MM.1S (cell line): ENCODE data around the gene COX4I1.

ENCODE experiments used
- DNase-seq: peaks from one replicate; pipeline ENCODE4 v3.0.0-alpha.2; 2015
- H2AFZ ChIP-seq: fragments of 300-600 bp; sonication (generic); 2 replicates; pipeline ENCODE4 v1.6.0; 2016; ENCODE audit warnings: antibody characterized with exemption, low read length
- H3F3A ChIP-seq: fragments of 300-600 bp; sonication (generic); 2 replicates; pipeline ENCODE4 v1.6.1; 2016; ENCODE audit warnings: mild to moderate bottlenecking, antibody characterized with exemption, low read length, moderate library complexity, mixed read lengths; ENCODE audit not compliant: insufficient read depth
- H3K27ac ChIP-seq: fragments of 300-600 bp; sonication (generic); 2 replicates; pipeline ENCODE4 v1.5.1; 2016; ENCODE audit warnings: mild to moderate bottlenecking, low read length
- H3K27me3 ChIP-seq: fragments of 300-600 bp; sonication (generic); replicated peaks from 2 replicates; pipeline ENCODE4 v1.6.0; 2016; ENCODE audit warnings: low read length; ENCODE audit not compliant: insufficient read depth
- H3K36me3 ChIP-seq: fragments of 300-600 bp; sonication (generic); replicated peaks from 2 replicates; pipeline ENCODE4 v1.6.1; 2016; ENCODE audit warnings: mild to moderate bottlenecking, low read length, mixed read lengths; ENCODE audit not compliant: insufficient read depth
- H3K4me1 ChIP-seq: fragments of 300-600 bp; sonication (generic); 2 replicates; pipeline ENCODE4 v1.6.1; 2016; ENCODE audit warnings: low read length, mixed read lengths
- H3K4me2 ChIP-seq: fragments of 300-600 bp; sonication (generic); 2 replicates; pipeline ENCODE4 v1.6.0; 2016; ENCODE audit warnings: low read depth, low read length
- H3K4me3 ChIP-seq: fragments of 300-600 bp; sonication (generic); 2 replicates; pipeline ENCODE4 v1.5.1; 2016; ENCODE audit warnings: low read length, mixed read lengths
- H3K79me2 ChIP-seq: fragments of 300-600 bp; sonication (generic); 2 replicates; pipeline ENCODE4 v1.6.1; 2016; ENCODE audit warnings: mixed run types, low read length, mixed read lengths
- H3K9ac ChIP-seq: fragments of 300-600 bp; sonication (generic); 2 replicates; pipeline ENCODE4 v1.6.1; 2016; ENCODE audit warnings: low read length, mixed read lengths
- H3K9me2 ChIP-seq: fragments of 300-600 bp; sonication (generic); replicated peaks from 2 replicates; pipeline ENCODE4 v1.6.1; 2016; ENCODE audit warnings: mild to moderate bottlenecking, low read length, mixed read lengths; ENCODE audit not compliant: insufficient read depth
- H3K9me3 ChIP-seq: fragments of 300-600 bp; sonication (generic); replicated peaks from 2 replicates; pipeline ENCODE4 v1.6.1; 2016; ENCODE audit warnings: mild to moderate bottlenecking, low read length, mixed read lengths; ENCODE audit not compliant: insufficient read depth
- H4K20me1 ChIP-seq: fragments of 300-600 bp; sonication (generic); 2 replicates; pipeline ENCODE4 v1.6.1; 2016; ENCODE audit warnings: mild to moderate bottlenecking, low read length, moderate library complexity, mixed read lengths; ENCODE audit not compliant: insufficient read depth
- CTCF ChIP-seq: fragments of 300-600 bp; sonication (generic); IDR thresholded peaks from 2 replicates; pipeline ENCODE4 v1.5.1; 2016; ENCODE audit warnings: antibody characterized with exemption, low read length, mixed read lengths
- EZH2 ChIP-seq: fragments of 300-600 bp; sonication (generic); optimal IDR thresholded peaks from 2 replicates; pipeline ENCODE3; 2017; ENCODE audit warnings: low read depth, mild to moderate bottlenecking, antibody characterized with exemption, low read length, mixed read lengths
- EZH2phosphoT487 ChIP-seq: fragments of 300-600 bp; sonication (generic); IDR thresholded peaks from 2 replicates; pipeline ENCODE4 v1.6.1; 2018; ENCODE audit warnings: antibody characterized with exemption, low read length

COX4I1 gene

GRCh38 chr16:85851034-85851785, 51.7 kb downstream of the COX4I1 start:
- Histone ChIP-seq H3K9me3 (no peaks in the 10 kb centered on the region), H2AFZ (no peak overlapping the region), H3K4me2 (no peak overlapping the region), H3K79me2 (no peaks in the 10 kb centered on the region), H3K4me1 (no peaks in the 10 kb centered on the region), H4K20me1 (no peaks in the 10 kb centered on the region), H3K9ac (no peak overlapping the region), H3K36me3 (no peaks in the 10 kb centered on the region), H3K27ac (no peak overlapping the region), H3K4me3 (no peak overlapping the region), H3K27me3 (peaks cover 87% of the 10 kb centered on the region), H3F3A (no peaks in the 10 kb centered on the region), H3K9me2 (no peaks in the 10 kb centered on the region)
- no peak for DNase-seq
- TF ChIP-seq EZH2phosphoT487 = no peak
- TF ChIP-seq EZH2 = no peak
- no peak for TF ChIP-seq CTCF

- H4K20me1 ChIP-seq = no peaks in the 10 kb centered on the region
- no peaks in the 10 kb centered on the region for H3F3A ChIP-seq
- no peaks in the 10 kb centered on the region for H3K9me3 ChIP-seq
- H3K36me3 ChIP-seq = no peaks in the 10 kb centered on the region
- no peaks in the 10 kb centered on the region for H3K4me1 ChIP-seq
- no peak overlapping the region for H3K9ac ChIP-seq
- no peak overlapping the region for H3K27ac ChIP-seq
- peaks cover 77% of the 10 kb centered on the region for H3K27me3 ChIP-seq
- no peaks in the 10 kb centered on the region for H3K79me2 ChIP-seq
- no peak overlapping the region for H2AFZ ChIP-seq
- H3K9me2 ChIP-seq = no peaks in the 10 kb centered on the region
- no peak for TF ChIP-seq EZH2
- no peak for DNase-seq
- H3K4me2 ChIP-seq = no peak overlapping the region
- H3K4me3 ChIP-seq = no peak overlapping the region
Measured at GRCh38 chr16:85853547-85854545, 54.4 kb downstream of the COX4I1 start.

GRCh38 chr16:85854935-85855334, 55.4 kb downstream of the COX4I1 start:
- no peaks in the 10 kb centered on the region for H3K9me3 ChIP-seq
- no peak overlapping the region for H3K9ac ChIP-seq
- no peaks in the 10 kb centered on the region for H3K9me2 ChIP-seq
- peaks cover 77% of the 10 kb centered on the region for H3K27me3 ChIP-seq
- no peaks in the 10 kb centered on the region for H3K36me3 ChIP-seq
- H3K4me2 ChIP-seq = no peak overlapping the region
- H3K4me3 ChIP-seq = no peak overlapping the region
- H2AFZ ChIP-seq = no peak overlapping the region
- H3K79me2 ChIP-seq = no peaks in the 10 kb centered on the region
- no peaks in the 10 kb centered on the region for H3F3A ChIP-seq
- no peak overlapping the region for H3K27ac ChIP-seq
- H4K20me1 ChIP-seq = no peaks in the 10 kb centered on the region
- no peak for DNase-seq
- no peaks in the 10 kb centered on the region for H3K4me1 ChIP-seq
- TF ChIP-seq EZH2 (no peak), EZH2phosphoT487 (no peak), CTCF (no peak)
